Neuronal stem cell (in vitro differentiated cells): ENCODE data around the gene TRPM3.

Source experiments
- DNase-seq: peaks from one replicate; pipeline ENCODE4 v3.0.0-alpha.2; 2013; ENCODE audit warnings: low spot score
- H2AFZ ChIP-seq: one replicate; pipeline ENCODE4 v1.6.1; 2013; ENCODE audit warnings: mild to moderate bottlenecking, low read length, inconsistent platforms
- H2AK5ac ChIP-seq: 2 replicates; pipeline ENCODE4 v1.6.1; 2013; ENCODE audit warnings: low read depth, mild to moderate bottlenecking, inconsistent platforms, low read length, moderate library complexity, mixed read lengths
- H2BK120ac ChIP-seq: 2 replicates; pipeline ENCODE4 v1.6.1; 2013; ENCODE audit warnings: low read depth, mild to moderate bottlenecking, inconsistent platforms, low read length, moderate library complexity, mixed read lengths
- H2BK12ac ChIP-seq: one replicate; pipeline ENCODE4 v1.6.1; 2013; ENCODE audit warnings: low read length, inconsistent platforms
- H2BK15ac ChIP-seq: 2 replicates; pipeline ENCODE4 v1.6.1; 2013; ENCODE audit warnings: mild to moderate bottlenecking, low read length, inconsistent platforms, mixed read lengths
- H2BK5ac ChIP-seq: one replicate; pipeline ENCODE4 v1.6.1; 2013; ENCODE audit warnings: inconsistent platforms, mild to moderate bottlenecking, low read length, moderate library complexity
- H3K14ac ChIP-seq: one replicate; pipeline ENCODE4 v1.6.1; 2013; ENCODE audit warnings: low read length, inconsistent platforms
- H3K18ac ChIP-seq: 2 replicates; pipeline ENCODE4 v1.6.1; 2013; ENCODE audit warnings: low read length, inconsistent platforms
- H3K23ac ChIP-seq: 2 replicates; pipeline ENCODE4 v1.6.1; 2013; ENCODE audit warnings: low read depth, mild to moderate bottlenecking, mixed read lengths, low read length, inconsistent platforms; ENCODE audit not compliant: poor library complexity
- H3K27ac ChIP-seq: replicated peaks from 3 replicates; pipeline ENCODE4 v1.5.1; 2013; ENCODE audit warnings: low read length, inconsistent platforms
- H3K27me3 ChIP-seq, 3 experiments: 2 replicates each; pipeline ENCODE4 v1.6.1; 2013; ENCODE audit warnings: low read length in 3 of 3, mild to moderate bottlenecking in 2 of 3, inconsistent platforms in 1 of 3, low read depth in 1 of 3, mixed read lengths in 1 of 3, moderate library complexity in 1 of 3; ENCODE audit not compliant: control insufficient read depth in 3 of 3, insufficient read depth in 3 of 3
- H3K36me3 ChIP-seq, 2 donors: replicated peaks in 1 of 2; 2 replicates each; pipeline ENCODE4 v1.6.1; 2013; ENCODE audit warnings: low read length in 2 of 2; ENCODE audit not compliant: control insufficient read depth in 2 of 2, insufficient read depth in 2 of 2
- H3K4ac ChIP-seq: 2 replicates; pipeline ENCODE4 v1.6.1; 2013; ENCODE audit warnings: inconsistent platforms, mild to moderate bottlenecking, low read length, moderate library complexity
- H3K4me1 ChIP-seq, 2 donors: 1 replicate in 1 of 2; 2 replicates in 1 of 2; pipeline ENCODE4 v1.6.1; 2013; ENCODE audit warnings: low read length in 2 of 2, low read depth in 1 of 2; ENCODE audit not compliant: control insufficient read depth in 2 of 2, insufficient read depth in 1 of 2
- H3K4me2 ChIP-seq: one replicate; pipeline ENCODE4 v1.6.1; 2013; ENCODE audit warnings: mild to moderate bottlenecking, low read length, inconsistent platforms; ENCODE audit not compliant: insufficient read depth, poor library complexity, severe bottlenecking
- H3K4me3 ChIP-seq, 2 donors: 2 replicates each; pipeline ENCODE4 v1.5.1; 2013; ENCODE audit warnings: low read length in 2 of 2, mild to moderate bottlenecking in 2 of 2, inconsistent platforms in 1 of 2, moderate library complexity in 1 of 2
- H3K79me1 ChIP-seq: one replicate; pipeline ENCODE4 v1.6.1; 2013; ENCODE audit warnings: low read depth, mild to moderate bottlenecking, inconsistent platforms, low read length, moderate library complexity
- H3K9ac ChIP-seq: one replicate; pipeline ENCODE4 v1.6.1; 2013; ENCODE audit warnings: mild to moderate bottlenecking, low read depth, low read length, inconsistent platforms; ENCODE audit not compliant: poor library complexity
- H3K9me3 ChIP-seq, 2 donors: replicated peaks in 1 of 2; 2 replicates each; pipeline versions ENCODE3 to v1.6.1; 2013; ENCODE audit warnings: low read length in 2 of 2, mild to moderate bottlenecking in 2 of 2, inconsistent platforms in 1 of 2, low read depth in 1 of 2, mixed read lengths in 1 of 2, moderate library complexity in 1 of 2; ENCODE audit not compliant: control insufficient read depth in 2 of 2, insufficient read depth in 1 of 2
- H4K8ac ChIP-seq: one replicate; pipeline ENCODE4 v1.6.1; 2013; ENCODE audit warnings: low read depth, mild to moderate bottlenecking, inconsistent platforms, low read length, moderate library complexity
- H4K91ac ChIP-seq: one replicate; pipeline ENCODE4 v1.6.1; 2013; ENCODE audit warnings: low read length, low read depth, mild to moderate bottlenecking, inconsistent platforms; ENCODE audit not compliant: poor library complexity
- WGBS, 2 donors: extraction: QIAGEN DNeasy Blood & Tissue Kit; methylation state at CpG; one replicate each; pipeline ENCODE4 v1.1.7; 2013; ENCODE audit warnings: missing lambda C conversion rate in 2 of 2, mixed read lengths in 1 of 2; ENCODE audit not compliant: insufficient read length in 2 of 2, insufficient replicate concordance in 1 of 2; ENCODE audit errors: extremely low coverage in 2 of 2; 5-methylcytosine and 5-hydroxymethylcytosine counted together

The TRPM3 gene

GRCh38 chr9:70949239-70949638 is 172.2 kb downstream of the TRPM3 start:
- H4K8ac ChIP-seq: no peak overlapping the region
- H3K79me1 ChIP-seq: no peaks in the 10 kb centered on the region
- no peak overlapping the region for H2AFZ ChIP-seq
- H3K4me1 ChIP-seq: peaks cover 13 to 15% of the 10 kb centered on the region in 2 donors
- no peak overlapping the region for H2BK12ac ChIP-seq
- H3K4me2 ChIP-seq: no peak overlapping the region
- no peak overlapping the region for H3K4me3 ChIP-seq
- H3K36me3 ChIP-seq: no peaks in the 10 kb centered on the region
- H3K14ac ChIP-seq: no peak overlapping the region
- no peak overlapping the region for H3K9ac ChIP-seq
- no peaks in the 10 kb centered on the region for H3K27me3 ChIP-seq
- no CpG with 5 or more reads among the region's 4 CpGs for WGBS, 2 donors
- no peak overlapping the region for H2BK15ac ChIP-seq
- no peak overlapping the region for H2BK120ac ChIP-seq
- H3K9me3 ChIP-seq: peaks cover 0 to 9% of the 10 kb centered on the region in 2 donors
- H3K23ac ChIP-seq: no peak overlapping the region
- H2BK5ac ChIP-seq: no peak overlapping the region
- no peak overlapping the region for H3K27ac ChIP-seq
- H3K18ac ChIP-seq: no peak overlapping the region
- no peak overlapping the region for H3K4ac ChIP-seq
- no peak for DNase-seq
- H4K91ac ChIP-seq: no peak overlapping the region
- peak overlapping the region; percentile 86 for H2AK5ac ChIP-seq

- Histone ChIP-seq H3K4ac (no peak overlapping the region), H2BK15ac (no peak overlapping the region), H3K4me1 (peaks cover 13 to 14% of the 10 kb centered on the region in 2 donors)
Observed at GRCh38 chr9:70948744-70949143, 172.7 kb downstream of the TRPM3 start.

GRCh38 chr9:70947511-70947910 is 173.9 kb downstream of the TRPM3 start:
- DNase-seq: no peak
- Histone ChIP-seq H2AFZ (no peak overlapping the region), H3K4me1 (peaks cover 10 to 13% of the 10 kb centered on the region in 2 donors), H2AK5ac (no peak overlapping the region), H3K36me3 (no peaks in the 10 kb centered on the region), H4K91ac (no peak overlapping the region), H3K27ac (no peak overlapping the region), H3K27me3 (no peaks in the 10 kb centered on the region), H4K8ac (no peak overlapping the region), H2BK15ac (no peak overlapping the region), H3K4me3 (no peak overlapping the region), H2BK120ac (no peak overlapping the region), H3K79me1 (no peaks in the 10 kb centered on the region), H3K9ac (no peak overlapping the region), H3K18ac (no peak overlapping the region), H2BK5ac (no peak overlapping the region), H2BK12ac (no peak overlapping the region), H3K9me3 (no peaks in the 10 kb centered on the region), H3K14ac (no peak overlapping the region), H3K4me2 (no peak overlapping the region), H3K23ac (no peak overlapping the region), H3K4ac (no peak overlapping the region)
- WGBS, 2 donors: no CpG with 5 or more reads among the region's 2 CpGs

More at GRCh38 chr9:70948744-70949143, 172.7 kb downstream of the TRPM3 start:
- Histone ChIP-seq H2BK12ac (no peak overlapping the region), H3K18ac (no peak overlapping the region), H3K36me3 (no peaks in the 10 kb centered on the region), H2AFZ (no peak overlapping the region), H3K14ac (no peak overlapping the region), H3K9me3 (peaks cover 0 to 5% of the 10 kb centered on the region in 2 donors), H3K27ac (no peak overlapping the region), H4K91ac (no peak overlapping the region), H3K27me3 (no peaks in the 10 kb centered on the region), H3K23ac (no peak overlapping the region), H2AK5ac (no peak overlapping the region), H2BK5ac (no peak overlapping the region), H2BK120ac (no peak overlapping the region), H3K4me2 (no peak overlapping the region), H4K8ac (no peak overlapping the region), H3K4me3 (no peak overlapping the region), H3K9ac (no peak overlapping the region), H3K79me1 (no peaks in the 10 kb centered on the region)
- DNase-seq: no peak
- no CpG with 5 or more reads among the region's 1 CpG for WGBS, 2 donors

GRCh38 chr9:70947086-70947485 is 174.3 kb downstream of the TRPM3 start:
- no peak overlapping the region for H2AFZ ChIP-seq
- H3K4me3 ChIP-seq: no peak overlapping the region
- no peaks in the 10 kb centered on the region for H3K27me3 ChIP-seq
- no peak overlapping the region for H2BK12ac ChIP-seq
- peaks cover 10 to 13% of the 10 kb centered on the region in 2 donors for H3K4me1 ChIP-seq
- no peak overlapping the region for H3K4me2 ChIP-seq
- no peak overlapping the region for H2BK5ac ChIP-seq
- H4K91ac ChIP-seq: no peak overlapping the region
- no peak overlapping the region for H3K27ac ChIP-seq
- H2AK5ac ChIP-seq: no peak overlapping the region
- H3K9me3 ChIP-seq: no peaks in the 10 kb centered on the region
- H3K36me3 ChIP-seq: no peaks in the 10 kb centered on the region
- no peak for DNase-seq
- H3K14ac ChIP-seq: no peak overlapping the region
- no peak overlapping the region for H3K4ac ChIP-seq
- H3K9ac ChIP-seq: no peak overlapping the region
- no peak overlapping the region for H3K18ac ChIP-seq
- no peak overlapping the region for H3K23ac ChIP-seq
- H2BK120ac ChIP-seq: no peak overlapping the region
- H4K8ac ChIP-seq: no peak overlapping the region
- no peak overlapping the region for H2BK15ac ChIP-seq
- H3K79me1 ChIP-seq: no peaks in the 10 kb centered on the region
